Ectodermal cell (in vitro differentiated cells): ENCODE data around the gene SERINC5.

Source experiments
- H3K27ac ChIP-seq: 2 replicates; pipeline ENCODE4 v1.7.0; 2013; ENCODE audit warnings: mild to moderate bottlenecking, low read depth, low read length; ENCODE audit not compliant: insufficient read depth, poor library complexity, severe bottlenecking
- H3K27me3 ChIP-seq: 2 replicates; pipeline ENCODE4 v1.7.0; 2013; ENCODE audit warnings: mild to moderate bottlenecking, low read length; ENCODE audit not compliant: insufficient read depth, control insufficient read depth, poor library complexity, severe bottlenecking
- H3K36me3 ChIP-seq: one replicate; pipeline ENCODE4 v1.7.0; 2013; ENCODE audit warnings: low read length; ENCODE audit not compliant: control insufficient read depth, insufficient read depth
- H3K4me1 ChIP-seq: one replicate; pipeline ENCODE4 v1.7.0; 2013; ENCODE audit warnings: low read length; ENCODE audit not compliant: control insufficient read depth, insufficient read depth
- H3K4me3 ChIP-seq: 2 replicates; pipeline ENCODE4 v1.7.0; 2013; ENCODE audit warnings: low read depth, low read length, control low read depth; ENCODE audit not compliant: insufficient read depth
- H3K9me3 ChIP-seq: 2 replicates; pipeline ENCODE4 v1.7.0; 2013; ENCODE audit warnings: mild to moderate bottlenecking, low read length, moderate library complexity; ENCODE audit not compliant: control insufficient read depth
- WGBS, 2 experiments: methylation state at CpG; one replicate each; pipeline ENCODE4 v1.1.7; 2013; ENCODE audit warnings: missing lambda C conversion rate in 2 of 2; 5-methylcytosine and 5-hydroxymethylcytosine counted together

SERINC5 gene

DNA sequence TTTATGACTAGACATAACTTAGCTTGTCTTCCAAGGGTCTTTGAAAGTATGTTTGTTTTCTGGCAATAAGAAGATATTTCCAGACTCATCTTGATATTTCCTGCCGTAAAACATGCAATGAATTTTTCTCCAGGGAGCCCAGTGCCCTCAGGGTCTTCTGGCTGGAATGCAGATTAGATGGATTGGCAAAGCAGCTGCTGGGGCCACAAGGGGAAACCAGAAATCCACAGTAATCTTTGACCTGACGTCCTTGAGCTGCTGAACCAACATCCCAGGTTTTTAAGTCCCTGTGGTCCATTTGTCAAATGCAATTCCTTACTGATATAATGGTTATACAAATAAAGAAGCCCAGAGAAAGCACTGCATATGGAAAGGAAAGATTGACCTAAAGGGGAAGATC, 127.7 kb downstream of the SERINC5 start:
- Histone ChIP-seq H3K9me3 (no peaks in the 10 kb centered on the region), H3K4me1 (no peaks in the 10 kb centered on the region), H3K27me3 (no peaks in the 10 kb centered on the region), H3K4me3 (no peak overlapping the region), H3K27ac (no peak overlapping the region), H3K36me3 (no peaks in the 10 kb centered on the region)
- WGBS, 2 experiments, result 38 to 45% methylated on average over 2 of the region's 2 CpGs

DNA sequence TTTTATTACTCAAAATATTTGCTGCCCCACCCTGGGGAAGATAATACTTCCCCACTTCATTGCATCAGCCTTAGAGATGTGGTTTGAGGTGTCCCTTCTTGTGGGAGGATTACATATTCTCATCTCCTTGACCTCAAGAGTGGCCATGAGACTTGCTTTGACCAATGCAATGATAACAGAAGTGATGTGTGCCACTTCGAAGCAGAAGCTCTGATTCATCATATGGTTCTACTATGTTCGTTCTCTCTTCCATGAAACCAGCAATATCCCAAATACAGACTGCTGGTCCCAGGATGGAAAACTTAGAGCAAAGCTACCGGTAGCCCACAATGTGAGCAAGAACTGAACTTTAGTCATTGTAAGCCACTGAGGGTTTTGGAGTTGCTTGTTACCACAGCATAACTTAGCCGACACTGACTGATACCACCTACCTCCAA, 128.7 kb downstream of the SERINC5 start:
- no peak overlapping the region for H3K27ac ChIP-seq
- H3K4me1 ChIP-seq, result no peaks in the 10 kb centered on the region
- no peaks in the 10 kb centered on the region for H3K27me3 ChIP-seq
- no peak overlapping the region for H3K4me3 ChIP-seq
- H3K9me3 ChIP-seq, result no peaks in the 10 kb centered on the region
- H3K36me3 ChIP-seq, result no peaks in the 10 kb centered on the region
- WGBS, 2 experiments, result 94 to 97% methylated on average over 4 of the region's 4 CpGs

DNA sequence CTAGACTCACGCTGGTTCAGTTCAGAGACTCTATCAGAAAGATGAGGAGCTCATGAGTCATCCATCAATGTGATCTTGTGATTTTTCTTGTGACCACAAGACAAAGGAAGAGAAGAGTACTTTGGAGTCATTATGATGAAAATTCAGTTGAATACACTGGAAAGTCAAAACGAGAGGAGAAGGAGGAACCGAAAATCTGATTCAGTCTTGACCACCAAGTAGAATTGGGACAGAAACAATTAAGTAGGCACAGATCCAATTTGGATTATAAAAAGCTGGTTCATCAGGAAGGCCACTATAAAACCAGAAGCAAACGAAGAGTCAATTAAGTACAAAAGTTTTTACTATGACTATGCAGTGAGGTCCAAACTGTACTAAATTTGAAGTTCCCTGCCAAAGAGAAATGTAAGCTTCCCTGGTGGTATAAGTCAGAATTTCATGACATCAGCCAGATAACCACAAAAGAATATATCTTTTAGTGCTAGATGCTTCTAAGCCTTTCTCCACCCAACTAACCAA, 129.8 kb downstream of the SERINC5 start:
- H3K27me3 ChIP-seq, result no peaks in the 10 kb centered on the region
- H3K4me1 ChIP-seq, result no peaks in the 10 kb centered on the region
- no peaks in the 10 kb centered on the region for H3K36me3 ChIP-seq
- 91 to 93% methylated on average over 4 of the region's 4 CpGs for WGBS, 2 experiments
- no peak overlapping the region for H3K27ac ChIP-seq
- H3K9me3 ChIP-seq, result no peaks in the 10 kb centered on the region
- no peak overlapping the region for H3K4me3 ChIP-seq

DNA sequence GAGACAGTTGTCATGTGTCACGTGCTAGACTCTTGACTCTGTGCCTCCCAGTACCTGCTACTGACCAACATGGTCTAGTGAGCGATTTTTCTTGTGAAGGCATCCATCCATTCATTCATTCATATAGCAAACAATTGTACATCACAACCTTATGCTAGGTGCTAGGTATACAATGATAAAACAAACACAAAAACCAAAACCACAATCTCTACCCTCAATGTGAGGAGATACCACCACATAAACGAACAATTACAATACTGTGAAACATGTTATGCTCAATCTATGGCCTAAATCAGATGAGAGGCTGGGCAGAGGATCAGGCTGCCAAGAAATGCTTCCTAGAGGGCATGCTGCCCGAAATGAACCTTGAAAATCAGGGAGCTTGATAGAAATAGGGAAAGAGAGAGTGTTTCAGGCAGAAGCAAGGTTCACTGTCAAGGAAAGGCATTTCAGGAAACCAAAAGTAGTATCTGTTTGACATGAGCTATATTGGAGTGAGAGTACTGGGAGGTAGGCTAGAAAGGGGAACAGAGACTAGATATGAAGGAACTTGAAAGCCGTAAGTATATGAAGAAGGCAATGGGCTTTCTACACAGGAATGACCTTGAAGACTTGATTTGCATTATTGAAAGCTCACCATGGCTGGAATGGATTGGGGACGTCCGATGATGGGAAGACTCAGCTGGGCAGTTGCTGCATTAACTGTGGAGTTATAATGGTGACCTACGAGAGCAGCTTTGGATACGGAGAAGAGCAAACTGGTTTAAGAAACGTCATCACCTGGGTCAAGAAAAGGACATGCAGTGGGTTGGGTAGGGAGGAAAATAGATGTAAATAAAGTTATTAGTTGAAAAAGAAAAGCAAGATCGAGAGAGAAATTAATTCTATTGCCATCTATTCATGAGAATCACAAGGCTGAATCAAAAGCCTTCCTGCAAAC, 130.6 kb downstream of the SERINC5 start:
- Histone ChIP-seq H3K36me3 (no peaks in the 10 kb centered on the region), H3K9me3 (no peaks in the 10 kb centered on the region), H3K27ac (no peak overlapping the region), H3K27me3 (no peaks in the 10 kb centered on the region), H3K4me1 (no peaks in the 10 kb centered on the region), H3K4me3 (no peak overlapping the region)
- WGBS, 2 experiments, result 94 to 95% methylated on average over 11 of the region's 11 CpGs

DNA sequence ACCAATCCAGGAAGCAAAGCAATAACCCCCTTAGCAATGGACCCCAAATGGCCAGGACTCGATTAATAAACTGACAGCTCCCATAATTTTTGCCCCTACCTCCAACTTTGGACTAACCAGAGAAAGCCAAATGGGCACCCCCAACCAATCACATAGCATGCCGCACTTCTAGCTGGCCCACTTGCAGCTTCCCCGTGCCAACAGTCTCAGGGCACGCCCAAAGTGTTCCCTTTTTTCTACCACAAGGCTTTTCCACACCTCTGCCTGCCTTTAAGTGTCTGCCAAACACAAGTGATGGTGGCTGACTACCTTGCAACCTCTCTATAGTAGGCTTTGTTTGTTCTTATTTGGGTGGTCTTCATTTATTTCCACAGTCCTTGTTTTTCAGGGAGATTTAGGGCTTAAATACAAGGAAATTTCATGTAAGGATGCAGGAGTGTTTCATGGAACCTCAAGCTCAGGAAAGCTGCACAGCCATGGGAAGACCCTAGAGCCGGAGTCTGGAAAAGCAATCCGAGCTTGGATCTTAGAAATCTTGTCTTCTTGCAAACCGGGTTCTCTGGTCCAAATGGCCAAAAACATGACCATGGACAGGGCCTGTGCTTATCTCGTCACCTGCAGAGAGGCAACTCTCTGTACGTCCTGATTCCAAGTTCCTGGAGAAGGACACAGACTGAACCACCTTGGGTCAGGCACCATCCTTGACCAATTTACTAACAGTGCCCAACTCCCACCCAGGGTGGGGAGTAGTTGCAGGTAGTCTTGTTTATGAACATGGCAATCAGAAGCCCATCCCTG, 131.5 kb downstream of the SERINC5 start:
- no peaks in the 10 kb centered on the region for H3K36me3 ChIP-seq
- no peaks in the 10 kb centered on the region for H3K4me1 ChIP-seq
- H3K27me3 ChIP-seq, result no peaks in the 10 kb centered on the region
- no peaks in the 10 kb centered on the region for H3K9me3 ChIP-seq
- no peak overlapping the region for H3K27ac ChIP-seq
- 91 to 92% methylated on average over 9 of the region's 9 CpGs for WGBS, 2 experiments
- no peak overlapping the region for H3K4me3 ChIP-seq

DNA sequence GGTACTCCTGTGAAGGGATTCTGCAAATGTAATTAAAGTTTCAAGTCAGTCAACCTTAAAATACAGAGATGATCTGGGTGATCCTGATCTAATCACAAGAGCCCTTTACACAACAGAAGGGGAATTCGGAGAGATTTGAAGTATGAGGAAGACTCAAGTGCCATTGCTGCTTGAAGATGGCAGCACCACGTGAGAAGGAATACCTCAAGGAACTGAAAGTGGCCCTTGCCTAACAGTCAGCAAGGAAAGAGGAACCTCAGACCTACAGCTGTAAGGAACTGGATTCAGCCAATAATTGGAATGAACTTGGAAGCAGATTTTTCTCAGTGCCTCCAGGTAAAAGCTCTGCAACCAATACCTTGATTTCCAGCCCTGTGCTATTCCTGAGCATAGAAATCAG, 133.3 kb downstream of the SERINC5 start:
- 83 to 97% methylated on average over 2 of the region's 2 CpGs for WGBS, 2 experiments
- Histone ChIP-seq H3K4me3 (no peak overlapping the region), H3K27me3 (no peaks in the 10 kb centered on the region), H3K27ac (no peak overlapping the region), H3K9me3 (no peaks in the 10 kb centered on the region), H3K36me3 (no peaks in the 10 kb centered on the region), H3K4me1 (no peaks in the 10 kb centered on the region)

DNA sequence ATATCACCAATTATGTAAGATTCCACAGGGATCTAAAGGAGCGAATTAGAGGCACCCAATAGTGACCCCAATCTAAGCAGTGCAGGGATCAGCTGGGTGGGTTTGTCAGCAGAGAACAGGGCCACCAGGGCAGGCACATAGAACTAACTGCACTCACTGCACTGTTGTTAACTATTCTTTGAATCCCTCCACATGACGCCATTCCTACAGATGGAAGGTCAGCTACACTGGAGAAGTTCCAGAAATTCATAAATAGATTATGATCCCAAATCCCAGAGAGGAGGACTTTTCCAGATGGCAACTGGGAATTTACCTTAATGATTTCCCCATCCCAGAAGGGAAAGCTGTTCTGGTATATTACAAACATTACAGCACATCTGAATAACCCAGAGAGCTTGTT, 136.5 kb downstream of the SERINC5 start:
- Histone ChIP-seq H3K4me3 (no peak overlapping the region), H3K4me1 (no peaks in the 10 kb centered on the region), H3K9me3 (no peaks in the 10 kb centered on the region), H3K36me3 (no peaks in the 10 kb centered on the region), H3K27me3 (no peaks in the 10 kb centered on the region), H3K27ac (no peak overlapping the region)
- WGBS, 2 experiments, result 93 to 94% methylated on average over 2 of the region's 2 CpGs

DNA sequence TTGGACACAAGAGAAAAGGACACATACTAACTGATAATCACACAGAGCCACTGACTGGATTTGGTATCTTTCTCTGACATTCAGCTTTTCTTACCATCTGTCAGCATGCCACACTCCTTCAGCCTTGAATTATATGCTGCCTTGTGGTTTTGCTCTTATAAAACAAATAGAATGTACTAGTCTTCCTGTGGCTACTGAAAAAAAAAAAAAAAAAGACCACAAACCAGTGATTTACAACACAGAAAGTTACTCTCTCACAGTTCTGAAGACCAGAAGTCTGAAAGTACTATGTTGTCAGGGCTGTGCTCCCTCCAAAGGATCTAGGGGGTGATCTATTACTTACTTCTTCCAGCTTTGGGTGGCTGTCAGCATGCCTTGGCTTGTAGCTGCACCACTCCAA, 138.4 kb downstream of the SERINC5 start:
- Histone ChIP-seq H3K4me1 (no peaks in the 10 kb centered on the region), H3K4me3 (no peak overlapping the region), H3K9me3 (peaks cover 3% of the 10 kb centered on the region), H3K27me3 (no peaks in the 10 kb centered on the region), H3K27ac (no peak overlapping the region), H3K36me3 (no peaks in the 10 kb centered on the region)

DNA sequence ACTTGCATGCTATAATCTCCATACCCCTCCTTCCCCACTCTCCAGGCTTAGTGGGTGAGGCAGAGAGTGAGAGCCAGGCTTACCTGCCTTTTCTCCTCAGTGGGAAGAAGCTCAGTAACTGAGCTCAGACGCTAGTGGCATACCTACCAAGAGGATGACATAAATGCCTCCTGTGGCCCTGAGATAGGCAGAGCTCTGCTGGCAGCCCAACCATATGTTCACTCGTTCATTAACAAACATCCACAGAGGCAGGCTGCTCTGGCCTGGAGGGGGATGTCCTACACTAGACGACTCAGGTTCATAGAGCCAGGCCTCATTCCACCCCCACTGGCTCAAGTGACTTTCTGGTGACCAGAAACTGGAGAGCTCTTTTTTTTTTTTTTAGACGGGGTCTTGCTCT, 139.4 kb downstream of the SERINC5 start:
- Histone ChIP-seq H3K36me3 (no peaks in the 10 kb centered on the region), H3K9me3 (peaks cover 3% of the 10 kb centered on the region), H3K27ac (no peak overlapping the region), H3K4me1 (peaks cover 6% of the 10 kb centered on the region), H3K27me3 (no peaks in the 10 kb centered on the region), H3K4me3 (no peak overlapping the region)
- WGBS, 2 experiments, result 76 to 86% methylated on average over 4 of the region's 4 CpGs

DNA sequence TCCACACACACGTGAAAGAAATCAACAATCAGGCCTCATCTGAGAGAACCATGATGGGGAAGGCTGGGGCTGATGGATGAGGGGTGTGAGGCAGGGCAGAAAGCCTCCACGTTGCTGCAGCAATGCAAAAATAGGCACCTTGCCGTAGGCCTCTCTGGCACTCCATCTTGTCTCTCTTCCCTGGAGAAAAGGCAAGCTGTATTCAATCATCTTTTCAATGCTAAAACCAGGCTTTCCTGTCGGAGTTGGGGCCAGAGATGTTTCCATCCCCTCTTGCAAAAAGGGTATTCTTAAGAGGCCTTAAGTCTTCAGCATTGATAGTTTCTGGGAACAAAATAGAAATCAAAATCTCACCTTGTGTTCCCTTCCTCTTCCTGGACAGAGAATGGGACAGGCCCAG, 139.8 kb downstream of the SERINC5 start:
- Histone ChIP-seq H3K36me3 (no peaks in the 10 kb centered on the region), H3K27me3 (no peaks in the 10 kb centered on the region), H3K9me3 (peaks cover 3% of the 10 kb centered on the region), H3K4me1 (peaks cover 10% of the 10 kb centered on the region), H3K27ac (no peak overlapping the region), H3K4me3 (no peak overlapping the region)
- WGBS, 2 experiments, result 83 to 89% methylated on average over 4 of the region's 4 CpGs
